T-helper 2 cell treated with Interferon-gamma antibody and Interleukin-4, amounts not matched to agents 100 ng/mL and 5 ng/mL, for 36 hours (primary cell): ENCODE measurements around the gene ALDH1A2. TPM values are rescaled to one million over a fixed set of nuclear protein-coding genes. Genes with fewer than 3 reads are reported as not detected.
"Not testable (repeated sequence)": the region's sequence is repeated elsewhere in the genome, so short reads cannot be mapped to it uniquely, and the experiment has no call there.

ENCODE experiments used
- intact Hi-C: fragments of 100-400 bp; cut with micrococcal nuclease; formaldehyde crosslinking; loops from one replicate; pipeline ENCODE4 v1.15.1; 2023
- total RNA-seq: library from RNA; stranded (reverse); gene quantifications from 2 replicates; pipeline ENCODE4 v1.2.3, GENCODE V29; 2022

The ALDH1A2 gene
- total RNA-seq, 1 donor from 2014 or later, result not detected

GRCh38 chr15:58043192-58043903, 22.2 kb downstream of the ALDH1A2 start:
- intact Hi-C loops, result no loop called here

GRCh38 chr15:58042006-58042405, 23.5 kb downstream of the ALDH1A2 start:
- intact Hi-C loops, result no loop called here

- intact Hi-C loops, result no loop called here
Measured at GRCh38 chr15:58040150-58040549, 25.4 kb downstream of the ALDH1A2 start.

GRCh38 chr15:58039079-58040035, 26.2 kb downstream of the ALDH1A2 start:
- intact Hi-C loops, result no loop called here

- intact Hi-C loops, result no loop called here
Measured at GRCh38 chr15:58038426-58039078, 27.0 kb downstream of the ALDH1A2 start.

GRCh38 chr15:58037723-58038301, 27.7 kb downstream of the ALDH1A2 start:
- intact Hi-C loops, result no loop called here

GRCh38 chr15:58036579-58036978, 28.9 kb downstream of the ALDH1A2 start:
- intact Hi-C loops, result no loop called here

- intact Hi-C loops, result not testable (repeated sequence)
Measured at GRCh38 chr15:58028392-58028791, 37.1 kb downstream of the ALDH1A2 start.

- intact Hi-C loops, result no loop called here
Measured at GRCh38 chr15:58026552-58026951, 39.0 kb downstream of the ALDH1A2 start.

- intact Hi-C loops, result no loop called here
Measured at GRCh38 chr15:58026051-58026450, 39.5 kb downstream of the ALDH1A2 start.

- intact Hi-C loops, result no loop called here
Measured at GRCh38 chr15:58021332-58022230, 43.9 kb downstream of the ALDH1A2 start.

- intact Hi-C loops, result no loop called here
Measured at GRCh38 chr15:58019503-58020376, 45.8 kb downstream of the ALDH1A2 start.

- intact Hi-C loops, result no loop called here
Measured at GRCh38 chr15:58017869-58018268, 47.6 kb downstream of the ALDH1A2 start.

GRCh38 chr15:58016581-58017175, 48.8 kb downstream of the ALDH1A2 start:
- intact Hi-C loops, result no loop called here

- intact Hi-C loops, result no loop called here
Measured at GRCh38 chr15:58015565-58015964, 49.9 kb downstream of the ALDH1A2 start.

- intact Hi-C loops, result no loop called here
Measured at GRCh38 chr15:58014470-58014869, 51.0 kb downstream of the ALDH1A2 start.

GRCh38 chr15:58014040-58014439, 51.5 kb downstream of the ALDH1A2 start:
- intact Hi-C loops, result no loop called here

- intact Hi-C loops, result no loop called here
Measured at GRCh38 chr15:58010983-58011382, 54.5 kb downstream of the ALDH1A2 start.

- intact Hi-C loops, result no loop called here
Measured at GRCh38 chr15:58003810-58004209, 61.7 kb downstream of the ALDH1A2 start.
